ENCODE measurements around the gene JAGN1. TPM values are rescaled to one million over a fixed set of nuclear protein-coding genes. Genes with fewer than 3 reads are reported as not detected.
"Not testable (repeated sequence)": the region's sequence is repeated elsewhere in the genome, so short reads cannot be mapped to it uniquely, and the experiment has no call there.

The JAGN1 gene
- total and polyA plus RNA-seq, 2 donors (not counting 1 experiment from before 2014, with no cell fraction given), result 20.3 to 25.7 TPM

DNA sequence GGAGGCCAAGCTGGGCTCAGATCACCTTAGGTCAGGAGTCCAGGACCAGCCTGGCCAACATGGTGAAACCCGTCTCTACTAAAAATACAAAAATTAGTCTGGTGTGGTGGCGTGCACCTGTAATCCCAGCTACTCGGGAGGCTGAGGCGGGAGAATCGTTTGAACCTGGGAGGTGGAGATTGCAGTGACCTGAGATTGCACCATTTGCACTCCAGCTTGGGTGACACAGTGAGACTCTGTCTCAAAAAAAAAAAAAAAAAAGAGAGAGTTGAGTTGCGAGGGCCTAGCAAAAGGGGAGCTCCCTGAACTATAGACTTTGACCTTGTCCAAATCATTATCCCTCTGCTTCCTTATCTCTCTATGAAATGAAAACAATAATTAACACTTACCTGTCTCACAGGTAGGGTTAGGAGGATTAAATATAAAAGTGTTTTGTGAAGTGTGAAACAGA lies 10.6 kb downstream of the JAGN1 start:
- H4K20me1 ChIP-seq (ENCODE audit: control insufficient read depth, insufficient read depth, low read length, poor library complexity, severe bottlenecking); H3K27me3 ChIP-seq (replicated peaks in 1 of 4; ENCODE audit: control extremely low read depth in 1 of 4, control insufficient read depth in 3 of 4, insufficient read depth in 4 of 4, low read length in 3 of 4); H3K27ac Mint-ChIP-seq; DNase-seq; H3K4me2 ChIP-seq (replicated peaks; ENCODE audit: low read depth, low read length, poor library complexity, severe bottlenecking); H3K9ac ChIP-seq (ENCODE audit: low read length); H3K27me3 Mint-ChIP-seq; H3K4me3 Mint-ChIP-seq; intact Hi-C loops (cut with micrococcal nuclease); H3K36me3 ChIP-seq (replicated peaks in 1 of 2; ENCODE audit: control extremely low read depth in 1 of 2, control insufficient read depth in 1 of 2, extremely low read depth in 1 of 2, insufficient read depth in 2 of 2, low read length in 1 of 2); POLR2A ChIA-PET; H3K9me3 ChIP-seq (ENCODE audit: control extremely low read depth in 1 of 3, control insufficient read depth in 2 of 3, insufficient read depth in 1 of 3, low read length in 2 of 3); ATAC-seq (ENCODE audit: low read depth); H2AFZ ChIP-seq (ENCODE audit: insufficient read depth, low read depth, low read length, poor library complexity, severe bottlenecking); H3K27ac ChIP-seq (ENCODE audit: low read length in 2 of 2); H3K4me1 Mint-ChIP-seq; H3K4me3 ChIP-seq (ENCODE audit: control extremely low read depth in 1 of 5, extremely low read depth in 1 of 5, insufficient read depth in 1 of 5, low read depth in 2 of 5, low read length in 4 of 5); H3K9me3 Mint-ChIP-seq (ENCODE audit: insufficient read depth); H3K4me1 ChIP-seq (ENCODE audit: control insufficient read depth in 2 of 2, insufficient read depth in 2 of 2, low read length in 2 of 2): not testable (repeated sequence)
- 91% methylated on average over 4 of the region's 6 CpGs for WGBS (ENCODE audit: insufficient coverage)
- peaks cover 40% of the 10 kb centered on the region for H3K79me2 ChIP-seq (ENCODE audit: control insufficient read depth, insufficient read depth, low read length)
- CTCF ChIA-PET, result interaction anchor here (0.7 kb wide), 1 partner anchor 553 kb away, joined by 4 read pairs; no protein-coding TSS in a partner anchor

- CTCF ChIA-PET, result no interaction called here
- no peak overlapping the region for H3K9ac ChIP-seq (ENCODE audit: low read length)
Observed at GRCh38 chr3:9901967-9902366, 11.6 kb downstream of the JAGN1 start.

More at GRCh38 chr3:9901967-9902366, 11.6 kb downstream of the JAGN1 start:
- ATAC-seq (ENCODE audit: low read depth), result no peak
- H3K4me3 ChIP-seq (ENCODE audit: control extremely low read depth in 1 of 5, extremely low read depth in 1 of 5, insufficient read depth in 1 of 5, low read depth in 2 of 5, low read length in 4 of 5), result no peak overlapping the region
- H3K79me2 ChIP-seq (ENCODE audit: control insufficient read depth, insufficient read depth, low read length), result peaks cover 33% of the 10 kb centered on the region
- no peaks in the 10 kb centered on the region for H3K36me3 ChIP-seq (replicated peaks in 1 of 2; ENCODE audit: control extremely low read depth in 1 of 2, control insufficient read depth in 1 of 2, extremely low read depth in 1 of 2, insufficient read depth in 2 of 2, low read length in 1 of 2)
- H3K4me1 ChIP-seq (ENCODE audit: control insufficient read depth in 2 of 2, insufficient read depth in 2 of 2, low read length in 2 of 2), result no peaks in the 10 kb centered on the region
- TF ChIP-seq EZH2 (IDR thresholded peaks at IDR 0.05; ENCODE audit: borderline replicate concordance, insufficient read depth, low read depth, low read length, poor library complexity, severe bottlenecking) (no peak), CTCF (IDR thresholded peaks at IDR 0.05) (no peak)
- no peak for DNase-seq
- intact Hi-C loops (cut with micrococcal nuclease), result no loop called here
- Mint-ChIP-seq H3K27me3 (peaks cover 4% of the 10 kb centered on the region), H3K4me3 (no peak overlapping the region), H3K9me3 (ENCODE audit: insufficient read depth) (no peaks in the 10 kb centered on the region), H3K4me1 (peaks cover 1% of the 10 kb centered on the region), H3K27ac (no peak overlapping the region)
- POLR2A ChIA-PET, result interaction anchor here (0.5 kb wide), 1 partner anchor 75 kb away, joined by 4 read pairs; no protein-coding TSS in a partner anchor
- WGBS (ENCODE audit: insufficient coverage), result 5% methylated on average over 5 of the region's 5 CpGs
- no peaks in the 10 kb centered on the region for H3K9me3 ChIP-seq (ENCODE audit: control extremely low read depth in 1 of 3, control insufficient read depth in 2 of 3, insufficient read depth in 1 of 3, low read length in 2 of 3)
- H3K4me2 ChIP-seq (replicated peaks; ENCODE audit: low read depth, low read length, poor library complexity, severe bottlenecking), result no peak overlapping the region
- no peak overlapping the region for H2AFZ ChIP-seq (ENCODE audit: insufficient read depth, low read depth, low read length, poor library complexity, severe bottlenecking)
- H3K27me3 ChIP-seq (replicated peaks in 1 of 4; ENCODE audit: control extremely low read depth in 1 of 4, control insufficient read depth in 3 of 4, insufficient read depth in 4 of 4, low read length in 3 of 4), result no peaks in the 10 kb centered on the region
- H3K27ac ChIP-seq (ENCODE audit: low read length in 2 of 2), result no peak overlapping the region
- no peaks in the 10 kb centered on the region for H4K20me1 ChIP-seq (ENCODE audit: control insufficient read depth, insufficient read depth, low read length, poor library complexity, severe bottlenecking)

Data from B cell (primary cell).